Neural cell (in vitro differentiated cells): ENCODE measurements around the gene VWF.
"Not testable (repeated sequence)": the region's sequence is repeated elsewhere in the genome, so short reads cannot be mapped to it uniquely, and the experiment has no call there.

Experiments
- EP300 ChIP-seq: fragments of 450-650 bp; conservative IDR thresholded peaks from 2 replicates; pipeline ENCODE4 v1.6.1; 2014; ENCODE audit warnings: antibody characterized with exemption, mild to moderate bottlenecking, moderate library complexity; ENCODE audit not compliant: poor library complexity, severe bottlenecking
- EZH2 ChIP-seq: fragments of 200-600, 300-800 bp; shearing (Covaris generic), sonication (generic); IDR thresholded peaks from 2 replicates; pipeline ENCODE4 v1.6.1; 2014; ENCODE audit warnings: antibody characterized with exemption, low read length, borderline replicate concordance, mild to moderate bottlenecking; ENCODE audit not compliant: insufficient read depth, poor library complexity, severe bottlenecking
- MXI1 ChIP-seq: fragments of 450-650 bp; conservative IDR thresholded peaks from 2 replicates; pipeline ENCODE4 v1.6.1; 2014; ENCODE audit warnings: antibody characterized with exemption, mild to moderate bottlenecking; ENCODE audit not compliant: poor library complexity, severe bottlenecking
- POLR2AphosphoS5 ChIP-seq: IDR thresholded peaks from 2 replicates; pipeline ENCODE4 v1.6.1; 2012
- SMC3 ChIP-seq: fragments of 450-650 bp; conservative IDR thresholded peaks from 2 replicates; pipeline ENCODE4 v1.6.1; 2014; ENCODE audit warnings: antibody characterized with exemption, mild to moderate bottlenecking, moderate library complexity; ENCODE audit not compliant: poor library complexity
- TAF1 ChIP-seq: IDR thresholded peaks from 2 replicates; pipeline ENCODE4 v1.6.1; 2012; ENCODE audit warnings: low read depth
- TF ChIP-seq, protein P1 (sequence below): IDR thresholded peaks from 2 replicates; pipeline ENCODE4 v1.6.1; 2012; ENCODE audit warnings: borderline replicate concordance
- TF ChIP-seq, protein P2 (sequence below): fragments of 450-650 bp; IDR thresholded peaks from 2 replicates; pipeline ENCODE4 v1.5.1; 2014; ENCODE audit warnings: antibody characterized with exemption, mild to moderate bottlenecking, moderate library complexity; ENCODE audit not compliant: poor library complexity, severe bottlenecking

DNA sequence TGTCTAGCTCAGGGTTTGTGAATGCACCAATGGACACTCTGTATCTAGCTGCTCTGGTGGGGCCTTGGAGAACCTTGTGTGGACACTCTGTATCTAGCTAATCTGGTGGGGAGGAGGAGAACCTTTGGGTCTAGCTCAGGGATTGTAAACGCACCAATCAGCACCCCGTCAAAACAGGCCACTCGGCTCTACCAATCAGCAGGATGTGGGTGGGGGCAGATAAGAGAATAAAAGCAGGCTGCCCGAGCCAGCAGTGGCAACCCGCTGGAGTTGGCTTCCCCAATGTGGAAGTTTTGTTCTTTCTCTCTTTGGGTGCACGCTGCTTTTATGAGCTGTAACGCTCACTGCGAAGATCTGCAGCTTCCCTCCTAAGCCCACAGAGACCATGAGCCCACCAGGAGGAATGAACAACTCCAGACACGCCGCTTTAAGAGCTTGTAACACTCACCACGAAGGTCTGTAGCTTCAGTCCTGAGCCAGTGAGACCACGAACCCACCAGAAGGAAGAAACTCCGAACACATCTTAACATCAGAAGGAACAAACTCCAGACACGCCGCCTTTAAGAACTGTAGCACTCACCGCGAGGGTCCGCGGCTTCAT lies 35.7 kb upstream of the VWF start:
- TF ChIP-seq EP300, EZH2, SMC3, MXI1, POLR2AphosphoS5, TAF1: not testable (repeated sequence)
- TF ChIP-seq, protein P1, sequence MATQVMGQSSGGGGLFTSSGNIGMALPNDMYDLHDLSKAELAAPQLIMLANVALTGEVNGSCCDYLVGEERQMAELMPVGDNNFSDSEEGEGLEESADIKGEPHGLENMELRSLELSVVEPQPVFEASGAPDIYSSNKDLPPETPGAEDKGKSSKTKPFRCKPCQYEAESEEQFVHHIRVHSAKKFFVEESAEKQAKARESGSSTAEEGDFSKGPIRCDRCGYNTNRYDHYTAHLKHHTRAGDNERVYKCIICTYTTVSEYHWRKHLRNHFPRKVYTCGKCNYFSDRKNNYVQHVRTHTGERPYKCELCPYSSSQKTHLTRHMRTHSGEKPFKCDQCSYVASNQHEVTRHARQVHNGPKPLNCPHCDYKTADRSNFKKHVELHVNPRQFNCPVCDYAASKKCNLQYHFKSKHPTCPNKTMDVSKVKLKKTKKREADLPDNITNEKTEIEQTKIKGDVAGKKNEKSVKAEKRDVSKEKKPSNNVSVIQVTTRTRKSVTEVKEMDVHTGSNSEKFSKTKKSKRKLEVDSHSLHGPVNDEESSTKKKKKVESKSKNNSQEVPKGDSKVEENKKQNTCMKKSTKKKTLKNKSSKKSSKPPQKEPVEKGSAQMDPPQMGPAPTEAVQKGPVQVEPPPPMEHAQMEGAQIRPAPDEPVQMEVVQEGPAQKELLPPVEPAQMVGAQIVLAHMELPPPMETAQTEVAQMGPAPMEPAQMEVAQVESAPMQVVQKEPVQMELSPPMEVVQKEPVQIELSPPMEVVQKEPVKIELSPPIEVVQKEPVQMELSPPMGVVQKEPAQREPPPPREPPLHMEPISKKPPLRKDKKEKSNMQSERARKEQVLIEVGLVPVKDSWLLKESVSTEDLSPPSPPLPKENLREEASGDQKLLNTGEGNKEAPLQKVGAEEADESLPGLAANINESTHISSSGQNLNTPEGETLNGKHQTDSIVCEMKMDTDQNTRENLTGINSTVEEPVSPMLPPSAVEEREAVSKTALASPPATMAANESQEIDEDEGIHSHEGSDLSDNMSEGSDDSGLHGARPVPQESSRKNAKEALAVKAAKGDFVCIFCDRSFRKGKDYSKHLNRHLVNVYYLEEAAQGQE: not testable (repeated sequence)
- TF ChIP-seq, protein P2, sequence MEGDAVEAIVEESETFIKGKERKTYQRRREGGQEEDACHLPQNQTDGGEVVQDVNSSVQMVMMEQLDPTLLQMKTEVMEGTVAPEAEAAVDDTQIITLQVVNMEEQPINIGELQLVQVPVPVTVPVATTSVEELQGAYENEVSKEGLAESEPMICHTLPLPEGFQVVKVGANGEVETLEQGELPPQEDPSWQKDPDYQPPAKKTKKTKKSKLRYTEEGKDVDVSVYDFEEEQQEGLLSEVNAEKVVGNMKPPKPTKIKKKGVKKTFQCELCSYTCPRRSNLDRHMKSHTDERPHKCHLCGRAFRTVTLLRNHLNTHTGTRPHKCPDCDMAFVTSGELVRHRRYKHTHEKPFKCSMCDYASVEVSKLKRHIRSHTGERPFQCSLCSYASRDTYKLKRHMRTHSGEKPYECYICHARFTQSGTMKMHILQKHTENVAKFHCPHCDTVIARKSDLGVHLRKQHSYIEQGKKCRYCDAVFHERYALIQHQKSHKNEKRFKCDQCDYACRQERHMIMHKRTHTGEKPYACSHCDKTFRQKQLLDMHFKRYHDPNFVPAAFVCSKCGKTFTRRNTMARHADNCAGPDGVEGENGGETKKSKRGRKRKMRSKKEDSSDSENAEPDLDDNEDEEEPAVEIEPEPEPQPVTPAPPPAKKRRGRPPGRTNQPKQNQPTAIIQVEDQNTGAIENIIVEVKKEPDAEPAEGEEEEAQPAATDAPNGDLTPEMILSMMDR: not testable (repeated sequence)
